GM19395 (cell line): ENCODE measurements around the gene CLBA1.
A peak's percentile ranks its signal among the peaks of the same experiment; 100 is the strongest.

ENCODE experiments used
- ATAC-seq: cut with Tn5 transposase; IDR thresholded peaks from one replicate; pipeline ENCODE4 v1.9.1; 2021; ENCODE audit warnings: mild to moderate bottlenecking, moderate library complexity; ENCODE audit not compliant: unreplicated experiment

Gene CLBA1

GRCh38 chr14:104968153-104968527 is 17.4 kb upstream of the CLBA1 start:
- ATAC-seq = no peak

GRCh38 chr14:104968541-104969401 is 16.8 kb upstream of the CLBA1 start:
- no peak for ATAC-seq

- no peak for ATAC-seq
Measured at GRCh38 chr14:104969741-104970230, 15.8 kb upstream of the CLBA1 start.

- no peak for ATAC-seq
Measured at GRCh38 chr14:104970231-104971068, 15.1 kb upstream of the CLBA1 start.

GRCh38 chr14:104971447-104972240 is 13.9 kb upstream of the CLBA1 start:
- ATAC-seq = no peak

GRCh38 chr14:104972301-104973134 is 13.1 kb upstream of the CLBA1 start:
- ATAC-seq = no peak

GRCh38 chr14:104973135-104973384 is 12.5 kb upstream of the CLBA1 start:
- no peak for ATAC-seq

GRCh38 chr14:104973385-104974145 is 12.0 kb upstream of the CLBA1 start:
- ATAC-seq = no peak

- ATAC-seq = no peak
Measured at GRCh38 chr14:104974146-104974541, 11.4 kb upstream of the CLBA1 start.

GRCh38 chr14:104974665-104975390 is 10.8 kb upstream of the CLBA1 start:
- ATAC-seq = no peak

- no peak for ATAC-seq
Measured at GRCh38 chr14:104975481-104976197, 9.9 kb upstream of the CLBA1 start.

GRCh38 chr14:104976198-104977007 is 9.2 kb upstream of the CLBA1 start:
- ATAC-seq = peak; percentile 57

GRCh38 chr14:104977008-104977680 is 8.4 kb upstream of the CLBA1 start:
- ATAC-seq = no peak

GRCh38 chr14:104977681-104978653 is 7.6 kb upstream of the CLBA1 start, which contains the start of gene AHNAK2:
Gene AHNAK2, minus strand, starts transcription at chr14:104978374. Its CDS starts 137 bp downstream, at chr14:104978237.
- no peak for ATAC-seq
